ENCODE data around the gene IRX6.

Gene IRX6

GRCh38 chr16:55289353-55289752, 34.6 kb upstream of the IRX6 start:
- no peak overlapping the region for H3K27ac ChIP-seq (ENCODE audit: low read depth, low read length)
- no peak overlapping the region for H3K4me3 ChIP-seq (ENCODE audit: low read depth, low read length)

GRCh38 chr16:55291847-55292246, 32.2 kb upstream of the IRX6 start:
- Histone ChIP-seq H3K9ac (ENCODE audit: low read length) (no peak overlapping the region), H3K4me1 (ENCODE audit: control insufficient read depth, insufficient read depth, low read length) (peaks cover 12% of the 10 kb centered on the region), H3K36me3 (ENCODE audit: control insufficient read depth, insufficient read depth, low read length) (no peaks in the 10 kb centered on the region), H3K27ac (ENCODE audit: low read depth, low read length) (no peak overlapping the region), H3K9me3 (ENCODE audit: control insufficient read depth, insufficient read depth, low read depth, low read length) (peaks cover 6% of the 10 kb centered on the region; the same call in 1 of the 2 replicates), H3K27me3 (ENCODE audit: control insufficient read depth, insufficient read depth, low read length) (no peaks in the 10 kb centered on the region), H3K4me3 (ENCODE audit: low read depth, low read length) (no peak overlapping the region)

More at GRCh38 chr16:55289353-55289752, 34.6 kb upstream of the IRX6 start:
- Histone ChIP-seq H3K9ac (ENCODE audit: low read length) (no peak overlapping the region), H3K9me3 (ENCODE audit: control insufficient read depth, insufficient read depth, low read depth, low read length) (peaks cover 6% of the 10 kb centered on the region; the same call in 1 of the 2 replicates), H3K4me1 (ENCODE audit: control insufficient read depth, insufficient read depth, low read length) (peaks cover 12% of the 10 kb centered on the region), H3K36me3 (ENCODE audit: control insufficient read depth, insufficient read depth, low read length) (no peaks in the 10 kb centered on the region), H3K27me3 (ENCODE audit: control insufficient read depth, insufficient read depth, low read length) (no peaks in the 10 kb centered on the region)

DNA sequence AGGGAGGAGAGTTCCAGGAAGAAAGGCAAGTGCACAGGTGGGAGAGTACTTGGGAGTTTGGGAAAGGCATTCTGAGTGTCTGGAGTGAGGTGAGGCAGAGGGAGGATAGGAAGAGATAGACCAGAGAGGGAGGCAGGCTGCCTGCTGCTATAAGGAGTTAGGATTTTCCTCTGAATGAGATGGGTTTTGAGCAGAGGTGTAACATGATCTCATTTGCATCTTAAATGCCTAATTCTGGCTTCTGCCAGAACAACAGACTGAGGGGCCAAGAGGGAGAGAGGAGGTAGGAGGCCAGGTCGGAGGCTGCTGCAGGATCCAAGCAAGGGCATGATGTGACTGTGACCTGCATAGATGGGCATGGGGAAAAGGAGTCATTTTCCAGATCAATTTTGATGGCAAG, 31.5 kb upstream of the IRX6 start:
- Histone ChIP-seq H3K4me3 (ENCODE audit: low read depth, low read length) (no peak overlapping the region), H3K36me3 (ENCODE audit: control insufficient read depth, insufficient read depth, low read length) (no peaks in the 10 kb centered on the region), H3K9ac (ENCODE audit: low read length) (no peak overlapping the region), H3K27ac (ENCODE audit: low read depth, low read length) (no peak overlapping the region), H3K27me3 (ENCODE audit: control insufficient read depth, insufficient read depth, low read length) (no peaks in the 10 kb centered on the region), H3K4me1 (ENCODE audit: control insufficient read depth, insufficient read depth, low read length) (peaks cover 12% of the 10 kb centered on the region), H3K9me3 (ENCODE audit: control insufficient read depth, insufficient read depth, low read depth, low read length) (peaks cover 8% of the 10 kb centered on the region)

GRCh38 chr16:55294129-55294528, 29.9 kb upstream of the IRX6 start:
- Histone ChIP-seq H3K4me3 (ENCODE audit: low read depth, low read length) (no peak overlapping the region), H3K36me3 (ENCODE audit: control insufficient read depth, insufficient read depth, low read length) (no peaks in the 10 kb centered on the region), H3K27me3 (ENCODE audit: control insufficient read depth, insufficient read depth, low read length) (peaks cover under 1% of the 10 kb centered on the region; the same call in 1 of the 2 replicates), H3K27ac (ENCODE audit: low read depth, low read length) (no peak overlapping the region), H3K9me3 (ENCODE audit: control insufficient read depth, insufficient read depth, low read depth, low read length) (peaks cover 9% of the 10 kb centered on the region), H3K4me1 (ENCODE audit: control insufficient read depth, insufficient read depth, low read length) (peaks cover 12% of the 10 kb centered on the region), H3K9ac (ENCODE audit: low read length) (no peak overlapping the region)

GRCh38 chr16:55294931-55295342, 29.1 kb upstream of the IRX6 start:
- no peak overlapping the region for H3K4me3 ChIP-seq (ENCODE audit: low read depth, low read length)
- peaks cover 9% of the 10 kb centered on the region for H3K9me3 ChIP-seq (ENCODE audit: control insufficient read depth, insufficient read depth, low read depth, low read length)
- H3K27ac ChIP-seq (ENCODE audit: low read depth, low read length), result no peak overlapping the region
- peaks cover 12% of the 10 kb centered on the region for H3K4me1 ChIP-seq (ENCODE audit: control insufficient read depth, insufficient read depth, low read length)
- H3K9ac ChIP-seq (ENCODE audit: low read length), result no peak overlapping the region
- H3K36me3 ChIP-seq (ENCODE audit: control insufficient read depth, insufficient read depth, low read length), result no peaks in the 10 kb centered on the region
- peaks cover 4% of the 10 kb centered on the region for H3K27me3 ChIP-seq (ENCODE audit: control insufficient read depth, insufficient read depth, low read length)

DNA sequence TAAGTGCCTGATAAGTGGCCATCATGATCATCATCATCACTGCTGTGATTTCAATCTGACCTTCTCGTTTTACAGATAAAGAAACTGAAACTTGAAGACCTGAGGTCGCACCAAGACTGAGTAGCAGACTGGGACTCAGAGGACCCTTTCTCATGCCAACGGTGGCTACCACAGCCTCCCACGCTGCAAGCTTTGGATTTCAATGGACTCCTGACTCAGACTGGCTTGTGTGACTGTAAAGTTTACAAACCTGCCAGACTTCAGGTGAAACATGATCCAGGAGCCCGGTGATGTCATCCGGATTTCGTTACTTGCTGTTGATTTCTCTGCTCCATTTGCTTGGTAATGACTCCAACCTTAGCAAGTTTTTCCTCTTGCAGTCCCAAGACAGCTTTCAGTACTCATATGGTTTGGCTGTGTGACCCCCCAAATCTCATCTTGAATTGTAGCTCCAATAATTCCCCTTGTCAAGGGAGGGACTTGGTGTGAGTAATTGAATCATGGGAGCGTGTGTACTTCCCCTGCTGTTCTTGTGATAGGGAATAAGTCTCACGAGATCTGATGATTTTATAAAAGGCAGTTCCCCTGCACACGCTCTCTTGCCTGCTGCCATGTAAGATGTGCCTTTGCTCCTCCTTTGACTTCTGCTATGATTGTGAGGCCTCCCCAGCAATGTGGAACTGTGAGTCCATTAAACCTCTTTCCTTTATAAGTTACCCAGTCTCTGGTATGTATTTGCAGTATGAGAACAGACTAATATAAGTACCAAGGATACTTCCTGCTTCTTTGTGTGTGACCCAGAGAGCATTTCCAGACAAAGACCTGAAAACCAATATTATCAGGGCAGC, 26.7 kb upstream of the IRX6 start:
- H3K9me3 ChIP-seq (ENCODE audit: control insufficient read depth, insufficient read depth, low read depth, low read length), result peaks cover 9% of the 10 kb centered on the region
- H3K9ac ChIP-seq (ENCODE audit: low read length), result no peak overlapping the region
- no peak overlapping the region for H3K4me3 ChIP-seq (ENCODE audit: low read depth, low read length)
- H3K36me3 ChIP-seq (ENCODE audit: control insufficient read depth, insufficient read depth, low read length), result no peaks in the 10 kb centered on the region
- H3K27ac ChIP-seq (ENCODE audit: low read depth, low read length), result no peak overlapping the region
- H3K27me3 ChIP-seq (ENCODE audit: control insufficient read depth, insufficient read depth, low read length), result peaks cover 4% of the 10 kb centered on the region
- H3K4me1 ChIP-seq (ENCODE audit: control insufficient read depth, insufficient read depth, low read length), result peaks cover 10% of the 10 kb centered on the region

DNA sequence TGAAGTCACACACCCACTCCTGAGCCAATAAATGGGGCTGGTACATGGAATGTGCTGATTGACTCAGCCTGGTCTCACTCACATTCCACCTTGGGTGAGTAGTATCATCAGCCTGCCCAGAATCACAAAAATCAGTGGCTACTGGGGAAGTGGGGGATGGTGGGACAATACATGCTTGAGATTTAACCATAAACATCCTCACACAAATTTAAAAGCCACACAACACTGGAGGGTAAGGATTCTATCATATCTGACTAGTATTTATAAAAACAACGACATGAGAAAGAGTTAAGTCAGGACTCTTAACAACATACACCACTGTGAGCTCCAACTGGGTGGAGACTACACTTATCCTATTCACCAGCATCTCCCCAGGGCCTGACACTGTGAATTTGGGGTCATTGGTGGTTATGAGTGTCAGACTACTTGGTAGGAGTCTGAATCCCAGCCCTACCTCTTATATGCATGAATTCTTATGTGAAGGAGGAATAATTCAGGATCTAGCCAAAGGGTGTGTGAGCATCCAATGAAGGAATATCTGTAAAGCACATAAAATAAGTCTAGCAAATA, 26.0 kb upstream of the IRX6 start:
- Histone ChIP-seq H3K4me3 (ENCODE audit: low read depth, low read length) (no peak overlapping the region), H3K27ac (ENCODE audit: low read depth, low read length) (no peak overlapping the region)

DNA sequence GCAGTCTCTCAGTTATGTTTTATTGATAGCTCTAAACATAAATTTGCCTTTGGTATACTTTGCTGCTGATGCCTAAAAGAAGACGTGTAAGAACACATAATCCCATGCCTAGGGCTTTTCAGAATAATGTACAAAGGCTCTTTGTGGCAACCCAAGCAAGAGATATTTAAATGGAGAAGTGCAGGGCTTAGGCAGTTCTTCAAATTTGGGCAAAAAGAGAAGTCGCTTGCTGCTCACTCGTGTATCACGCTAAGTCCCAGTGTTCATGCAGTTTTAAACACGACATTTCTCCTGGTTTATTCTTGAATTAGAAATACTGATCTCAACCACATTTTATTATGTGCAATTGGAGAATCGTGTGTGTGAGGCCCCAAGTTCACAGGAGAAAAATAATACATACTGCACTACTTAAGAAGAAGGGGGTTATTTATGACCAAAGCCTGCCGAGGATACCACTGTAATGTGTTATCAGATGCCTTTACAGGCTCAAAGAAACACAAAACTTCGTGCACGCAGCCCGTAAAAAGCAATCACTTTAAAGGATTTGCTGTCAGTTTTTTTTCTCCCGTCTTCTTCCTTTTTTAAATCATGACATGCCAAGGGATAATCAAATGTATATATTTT, 22.5 kb upstream of the IRX6 start:
- Histone ChIP-seq H3K9ac (ENCODE audit: low read length) (no peak overlapping the region), H3K9me3 (ENCODE audit: control insufficient read depth, insufficient read depth, low read depth, low read length) (peaks cover 9% of the 10 kb centered on the region), H3K27ac (ENCODE audit: low read depth, low read length) (no peak overlapping the region), H3K36me3 (ENCODE audit: control insufficient read depth, insufficient read depth, low read length) (no peaks in the 10 kb centered on the region), H3K27me3 (ENCODE audit: control insufficient read depth, insufficient read depth, low read length) (peaks cover 4% of the 10 kb centered on the region), H3K4me3 (ENCODE audit: low read depth, low read length) (no peak overlapping the region), H3K4me1 (ENCODE audit: control insufficient read depth, insufficient read depth, low read length) (peaks cover 15% of the 10 kb centered on the region)

More for the DNA sequence above, 26.0 kb upstream of the IRX6 start:
- peaks cover 4% of the 10 kb centered on the region for H3K27me3 ChIP-seq (ENCODE audit: control insufficient read depth, insufficient read depth, low read length)
- H3K36me3 ChIP-seq (ENCODE audit: control insufficient read depth, insufficient read depth, low read length), result no peaks in the 10 kb centered on the region
- H3K9me3 ChIP-seq (ENCODE audit: control insufficient read depth, insufficient read depth, low read depth, low read length), result peaks cover 9% of the 10 kb centered on the region
- no peak overlapping the region for H3K9ac ChIP-seq (ENCODE audit: low read length)
- H3K4me1 ChIP-seq (ENCODE audit: control insufficient read depth, insufficient read depth, low read length), result peaks cover 10% of the 10 kb centered on the region

DNA sequence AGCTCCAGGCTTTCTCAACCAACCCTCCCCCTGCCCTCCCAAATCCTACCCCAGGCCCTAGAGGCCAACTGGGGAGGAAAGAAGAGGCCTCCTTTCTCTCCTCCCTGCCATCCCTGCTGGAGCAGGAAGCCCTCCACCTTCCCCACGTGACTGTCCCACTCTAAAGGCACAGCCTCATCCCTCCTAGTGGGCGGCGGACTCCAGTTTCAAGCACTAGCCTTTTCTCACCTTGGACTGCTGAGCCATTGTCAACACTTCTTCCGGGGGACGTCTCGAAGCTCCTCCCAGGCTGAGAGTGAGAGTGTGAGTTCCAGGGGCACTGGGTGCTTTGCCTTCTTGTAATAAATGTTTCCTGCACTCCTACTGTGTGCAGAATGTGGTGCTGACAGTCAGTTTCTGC, 21.4 kb upstream of the IRX6 start:
- H3K4me1 ChIP-seq (ENCODE audit: control insufficient read depth, insufficient read depth, low read length), result peaks cover 15% of the 10 kb centered on the region
- H3K27me3 ChIP-seq (ENCODE audit: control insufficient read depth, insufficient read depth, low read length), result peaks cover 4% of the 10 kb centered on the region
- H3K9ac ChIP-seq (ENCODE audit: low read length), result no peak overlapping the region
- no peaks in the 10 kb centered on the region for H3K36me3 ChIP-seq (ENCODE audit: control insufficient read depth, insufficient read depth, low read length)
- no peak overlapping the region for H3K27ac ChIP-seq (ENCODE audit: low read depth, low read length)
- H3K4me3 ChIP-seq (ENCODE audit: low read depth, low read length), result no peak overlapping the region
- peaks cover 5% of the 10 kb centered on the region for H3K9me3 ChIP-seq (ENCODE audit: control insufficient read depth, insufficient read depth, low read depth, low read length)

- Histone ChIP-seq H3K27ac (ENCODE audit: low read depth, low read length) (no peak overlapping the region), H3K36me3 (ENCODE audit: control insufficient read depth, insufficient read depth, low read length) (no peaks in the 10 kb centered on the region), H3K4me3 (ENCODE audit: low read depth, low read length) (no peak overlapping the region), H3K9ac (ENCODE audit: low read length) (no peak overlapping the region), H3K9me3 (ENCODE audit: control insufficient read depth, insufficient read depth, low read depth, low read length) (no peaks in the 10 kb centered on the region), H3K27me3 (ENCODE audit: control insufficient read depth, insufficient read depth, low read length) (no peaks in the 10 kb centered on the region; the same call in 1 of the 2 replicates), H3K4me1 (ENCODE audit: control insufficient read depth, insufficient read depth, low read length) (no peaks in the 10 kb centered on the region)
Observed at GRCh38 chr16:55308973-55309372, 15.0 kb upstream of the IRX6 start.

DNA sequence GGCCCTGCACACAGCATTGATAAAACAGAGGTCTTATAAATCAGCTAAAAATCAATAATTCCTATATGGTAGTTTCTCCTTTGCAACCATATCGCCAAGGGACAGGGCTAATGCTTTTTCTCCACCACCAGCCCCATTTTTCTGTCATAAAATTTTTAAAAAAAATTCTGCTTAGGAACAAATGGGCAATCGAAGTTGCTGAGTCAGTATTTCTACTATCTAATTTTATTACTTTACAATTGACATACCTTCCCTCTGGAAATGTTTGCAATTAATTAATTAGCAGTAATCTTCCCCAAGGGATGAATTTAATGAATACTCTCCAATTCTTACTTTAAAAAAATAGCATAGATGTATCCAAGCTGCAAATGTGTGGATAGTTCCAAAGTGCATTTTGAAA, 1.7 kb upstream of the IRX6 start:
- Histone ChIP-seq H3K9ac (ENCODE audit: low read length) (no peak overlapping the region), H3K36me3 (ENCODE audit: control insufficient read depth, insufficient read depth, low read length) (no peaks in the 10 kb centered on the region), H3K4me3 (ENCODE audit: low read depth, low read length) (no peak overlapping the region), H3K27me3 (ENCODE audit: control insufficient read depth, insufficient read depth, low read length) (peaks cover 90% of the 10 kb centered on the region), H3K27ac (ENCODE audit: low read depth, low read length) (no peak overlapping the region), H3K9me3 (ENCODE audit: control insufficient read depth, insufficient read depth, low read depth, low read length) (no peaks in the 10 kb centered on the region), H3K4me1 (ENCODE audit: control insufficient read depth, insufficient read depth, low read length) (peaks cover 8% of the 10 kb centered on the region; the same call in 1 of the 2 replicates)
